Gastrocnemius medialis (tissue), 4 donors: ENCODE data around the gene STRADA. TPM values are rescaled to one million over a fixed set of nuclear protein-coding genes. Genes with fewer than 3 reads are reported as not detected.

Source experiments
- ATAC-seq, 2 donors: fragments of 150-250 bp; one replicate each; pipeline ENCODE4 v1.9.1; 2016
- DNase-seq, 2 donors: peaks; one replicate each; pipeline ENCODE4 v3.0.0-alpha.2; 2019
- H3K27ac ChIP-seq, 4 donors: fragments of 200-600 bp; sonication (generic); 1 replicate in 1 of 4; 2 replicates in 3 of 4; pipeline ENCODE4 v1.5.1; 2016 to 2018; ENCODE audit warnings: mild to moderate bottlenecking in 2 of 4, moderate library complexity in 1 of 4
- H3K27me3 ChIP-seq, 3 donors: fragments of 200-600 bp; sonication (generic) in 2 of 3; 1 replicate in 1 of 3; 2 replicates in 2 of 3; pipeline versions ENCODE4 v1.5.1 to v1.6.0; 2016 to 2019; ENCODE audit warnings: mild to moderate bottlenecking in 1 of 3, moderate library complexity in 1 of 3
- H3K36me3 ChIP-seq, 2 donors: fragments of 200-600 bp; sonication (generic) in 1 of 2; one replicate each; pipeline ENCODE4 v1.5.1; 2017 to 2018
- H3K4me1 ChIP-seq, 2 donors: fragments of 200-600 bp; sonication (generic) in 1 of 2; one replicate each; pipeline ENCODE4 v1.5.1; 2016 to 2017; ENCODE audit warnings: mild to moderate bottlenecking in 2 of 2
- H3K4me3 ChIP-seq, 4 donors: fragments of 200-600 bp; sonication (generic) in 3 of 4; 1 replicate in 1 of 4; 2 replicates in 3 of 4; pipeline ENCODE4 v1.5.1; 2016 to 2019; ENCODE audit warnings: mild to moderate bottlenecking in 2 of 4
- H3K9me3 ChIP-seq, 3 donors: fragments of 200-600 bp; sonication (generic) in 2 of 3; 1 replicate in 1 of 3; 2 replicates in 2 of 3; pipeline ENCODE4 v1.5.1; 2016 to 2019
- POLR2A ChIP-seq, 2 donors: fragments of 450-650 bp; IDR thresholded peaks; one replicate each; pipeline ENCODE4 v1.6.1; 2017; ENCODE audit warnings: antibody characterized with exemption in 2 of 2, mild to moderate bottlenecking in 2 of 2, moderate library complexity in 2 of 2
- in situ Hi-C, 4 donors: fragments of 200-750 bp; cut with MboI; loops; one replicate each; pipeline versions ENCODE4 v1.15.0 to v1.8.0; 2017; ENCODE audit warnings: low sequenced_read_pairs in 4 of 4
- intact Hi-C: fragments of 100-400 bp; cut with DNase I; formaldehyde crosslinking; loops from one replicate; pipeline ENCODE4 v1.15.1; 2023; ENCODE audit warnings: low total_unique reads
- total RNA-seq, 4 donors: library from RNA; depleted of rRNA; stranded (reverse); fragments of >200 nt; gene quantifications; one replicate each; pipeline versions ENCODE4 v1.1.0 to v1.2.3, GENCODE V29; 2016
- TF ChIP-seq, protein P1 (sequence below), 5 experiments: fragments of 450-650 bp in 3 of 5; fragments of 200-600 bp in 2 of 5; sonication (generic) in 2 of 5; IDR thresholded peaks in 4 of 5; conservative IDR thresholded peaks in 1 of 5; 1 replicate in 4 of 5; 2 replicates in 1 of 5; pipeline ENCODE4 v1.5.1; 2016 to 2019; ENCODE audit warnings: antibody characterized with exemption in 5 of 5, mild to moderate bottlenecking in 3 of 5, moderate library complexity in 3 of 5

STRADA gene
- total RNA-seq, 4 donors from 2014 or later = 7.5 to 15.0 (median 8.6) TPM

DNA sequence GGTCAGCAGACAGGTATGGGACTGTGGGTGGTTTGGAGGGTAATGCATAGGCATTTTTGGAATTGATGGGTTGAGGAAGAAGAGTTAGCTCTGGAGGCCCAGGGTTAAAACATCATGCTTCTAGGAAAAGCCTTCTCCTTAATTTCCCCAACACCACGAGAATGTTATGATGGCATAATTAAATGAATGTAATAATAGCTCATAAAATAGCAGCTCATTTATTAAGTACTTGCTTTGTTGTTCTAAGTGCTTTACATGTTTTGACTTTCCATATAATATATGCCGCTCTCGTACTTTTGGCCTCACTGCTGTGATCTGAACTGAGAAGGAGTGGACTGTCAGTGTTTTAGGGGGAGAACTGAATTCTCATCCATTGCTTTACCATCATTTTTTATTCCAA is 56.0 kb downstream of the STRADA start:
- H3K27me3 ChIP-seq = no peaks in the 10 kb centered on the region
- H3K27ac ChIP-seq = no peak overlapping the region
- DNase-seq (no peak), ATAC-seq (no peak)
- in situ Hi-C loops (no loop called here), intact Hi-C loops (no loop called here)
- H3K9me3 ChIP-seq = no peaks in the 10 kb centered on the region
- H3K36me3 ChIP-seq = peaks cover 5 to 83% of the 10 kb centered on the region in 2 donors
- no peaks in the 10 kb centered on the region for H3K4me1 ChIP-seq
- H3K4me3 ChIP-seq = no peak overlapping the region
- TF ChIP-seq POLR2A (IDR thresholded peaks at IDR 0.05) = no peak
- TF ChIP-seq, protein P1, sequence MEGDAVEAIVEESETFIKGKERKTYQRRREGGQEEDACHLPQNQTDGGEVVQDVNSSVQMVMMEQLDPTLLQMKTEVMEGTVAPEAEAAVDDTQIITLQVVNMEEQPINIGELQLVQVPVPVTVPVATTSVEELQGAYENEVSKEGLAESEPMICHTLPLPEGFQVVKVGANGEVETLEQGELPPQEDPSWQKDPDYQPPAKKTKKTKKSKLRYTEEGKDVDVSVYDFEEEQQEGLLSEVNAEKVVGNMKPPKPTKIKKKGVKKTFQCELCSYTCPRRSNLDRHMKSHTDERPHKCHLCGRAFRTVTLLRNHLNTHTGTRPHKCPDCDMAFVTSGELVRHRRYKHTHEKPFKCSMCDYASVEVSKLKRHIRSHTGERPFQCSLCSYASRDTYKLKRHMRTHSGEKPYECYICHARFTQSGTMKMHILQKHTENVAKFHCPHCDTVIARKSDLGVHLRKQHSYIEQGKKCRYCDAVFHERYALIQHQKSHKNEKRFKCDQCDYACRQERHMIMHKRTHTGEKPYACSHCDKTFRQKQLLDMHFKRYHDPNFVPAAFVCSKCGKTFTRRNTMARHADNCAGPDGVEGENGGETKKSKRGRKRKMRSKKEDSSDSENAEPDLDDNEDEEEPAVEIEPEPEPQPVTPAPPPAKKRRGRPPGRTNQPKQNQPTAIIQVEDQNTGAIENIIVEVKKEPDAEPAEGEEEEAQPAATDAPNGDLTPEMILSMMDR (IDR thresholded peaks at IDR 0.05 in 4 of 5, conservative IDR thresholded peaks at IDR 0.05 in 1 of 5) = no peak

DNA sequence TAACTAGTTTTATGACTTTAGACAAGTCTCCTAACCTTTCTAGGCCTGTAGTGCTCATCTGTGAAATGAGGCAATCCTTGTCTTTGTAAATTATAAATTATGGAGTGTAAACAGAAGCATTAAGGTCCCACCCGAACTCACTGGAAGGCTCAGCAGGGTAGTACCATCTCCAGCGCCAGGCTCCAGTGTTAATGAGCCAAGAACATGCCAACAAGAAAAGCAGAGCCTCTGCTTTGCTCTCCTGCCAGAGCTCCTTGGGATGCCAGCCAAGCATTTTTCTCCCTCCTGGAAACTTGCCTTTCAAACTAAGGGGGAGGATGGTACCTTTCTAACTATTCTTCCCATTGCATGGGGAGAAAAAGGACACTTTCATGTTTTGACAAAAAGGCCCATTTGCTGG is 56.6 kb downstream of the STRADA start:
- H3K36me3 ChIP-seq = peaks cover 5 to 78% of the 10 kb centered on the region in 2 donors
- H3K27me3 ChIP-seq = no peaks in the 10 kb centered on the region
- ATAC-seq = no peak
- DNase-seq = no peak
- intact Hi-C loops (no loop called here), in situ Hi-C loops (no loop called here)
- H3K4me3 ChIP-seq = no peak overlapping the region
- TF ChIP-seq, protein P1 (IDR thresholded peaks at IDR 0.05 in 4 of 5, conservative IDR thresholded peaks at IDR 0.05 in 1 of 5) = no peak
- no peak for TF ChIP-seq POLR2A (IDR thresholded peaks at IDR 0.05)
- H3K4me1 ChIP-seq = no peaks in the 10 kb centered on the region
- no peak overlapping the region for H3K27ac ChIP-seq
- no peaks in the 10 kb centered on the region for H3K9me3 ChIP-seq

DNA sequence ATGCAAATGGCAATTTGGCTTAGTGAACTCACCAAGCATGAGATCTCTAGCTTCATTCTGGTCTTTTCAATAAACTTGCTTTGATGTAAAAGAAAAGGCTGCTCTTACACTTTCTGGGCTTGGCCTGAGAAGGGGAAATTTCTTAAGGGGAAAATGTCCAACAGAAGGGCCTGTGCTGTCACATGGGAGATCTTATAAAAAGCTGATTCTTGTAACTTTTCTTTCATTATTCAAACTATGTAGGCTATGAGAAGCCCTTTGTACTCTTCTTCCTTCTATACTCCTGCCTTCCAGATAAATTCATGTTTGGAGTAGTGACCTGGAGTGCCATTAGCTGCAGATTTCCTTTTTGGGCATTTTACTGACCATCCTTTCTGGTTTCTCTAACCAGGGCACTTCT is 58.6 kb downstream of the STRADA start:
- in situ Hi-C loops = no loop called here
- Histone ChIP-seq H3K27me3 (no peaks in the 10 kb centered on the region), H3K9me3 (no peaks in the 10 kb centered on the region), H3K4me1 (no peaks in the 10 kb centered on the region), H3K27ac (no peak overlapping the region), H3K4me3 (no peak overlapping the region), H3K36me3 (peaks cover 5 to 57% of the 10 kb centered on the region in 2 donors)
- DNase-seq = no peak
- ATAC-seq = no peak
- intact Hi-C loops = no loop called here
- no peak for TF ChIP-seq POLR2A (IDR thresholded peaks at IDR 0.05)
- TF ChIP-seq, protein P1 (IDR thresholded peaks at IDR 0.05 in 4 of 5, conservative IDR thresholded peaks at IDR 0.05 in 1 of 5) = no peak

DNA sequence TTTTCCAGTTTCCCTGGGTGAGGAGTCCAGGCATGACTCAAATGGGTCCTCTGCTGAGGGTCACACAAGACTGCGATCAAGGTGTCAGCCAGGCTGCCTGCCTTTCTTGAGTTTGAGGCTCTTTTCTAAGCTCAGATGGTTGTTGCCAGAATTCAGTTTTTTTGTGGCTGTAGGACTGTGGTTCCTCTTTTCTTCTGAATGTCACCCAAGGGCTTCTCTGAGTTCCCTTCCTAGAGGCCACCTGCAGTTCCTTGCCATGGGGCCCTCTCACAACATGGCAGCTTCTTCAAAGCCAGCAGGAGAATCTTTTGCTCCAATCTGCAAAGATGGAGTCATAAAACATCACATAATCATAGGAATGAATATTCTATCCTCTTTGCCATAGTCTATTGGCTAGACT is 59.2 kb downstream of the STRADA start:
- TF ChIP-seq POLR2A (IDR thresholded peaks at IDR 0.05) = no peak
- TF ChIP-seq, protein P1 (IDR thresholded peaks at IDR 0.05 in 4 of 5, conservative IDR thresholded peaks at IDR 0.05 in 1 of 5) = no peak
- Histone ChIP-seq H3K4me1 (no peaks in the 10 kb centered on the region), H3K27ac (no peak overlapping the region), H3K9me3 (no peaks in the 10 kb centered on the region), H3K36me3 (peaks cover 5 to 52% of the 10 kb centered on the region in 2 donors), H3K4me3 (no peak overlapping the region), H3K27me3 (no peaks in the 10 kb centered on the region)
- intact Hi-C loops = no loop called here
- no peak for DNase-seq
- in situ Hi-C loops = no loop called here
- ATAC-seq = no peak

DNA sequence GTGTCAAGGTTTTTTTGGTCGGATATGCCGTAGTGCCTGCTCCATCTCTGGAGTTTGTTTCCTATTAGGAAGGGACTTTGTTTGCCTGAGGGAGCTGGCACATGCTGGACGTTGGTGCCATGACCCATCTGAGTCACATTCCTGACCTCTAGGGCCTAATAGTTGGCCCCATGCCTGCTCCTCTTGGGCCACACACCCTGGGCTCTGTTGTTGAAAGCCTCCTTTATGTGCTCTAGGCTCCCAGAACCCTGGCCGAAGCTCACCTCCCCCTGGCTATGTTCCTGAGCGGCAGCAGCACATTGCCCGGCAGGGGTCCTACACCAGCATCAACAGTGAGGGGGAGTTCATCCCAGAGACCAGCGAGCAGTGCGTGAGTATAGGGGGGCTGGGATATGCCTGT is 60.1 kb downstream of the STRADA start:
- in situ Hi-C loops = no loop called here
- H3K4me1 ChIP-seq = peaks cover 0 to 9% of the 10 kb centered on the region in 2 donors
- DNase-seq = no peak

More for the DNA sequence above, 60.1 kb downstream of the STRADA start:
- ATAC-seq = no peak
- H3K27ac ChIP-seq = no peak overlapping the region
- no peaks in the 10 kb centered on the region for H3K9me3 ChIP-seq
- H3K27me3 ChIP-seq = no peaks in the 10 kb centered on the region
- no peak overlapping the region for H3K4me3 ChIP-seq
- H3K36me3 ChIP-seq = peaks cover 5 to 49% of the 10 kb centered on the region in 2 donors
- intact Hi-C loops = no loop called here
- no peak for TF ChIP-seq POLR2A (IDR thresholded peaks at IDR 0.05)
- TF ChIP-seq, protein P1 (IDR thresholded peaks at IDR 0.05 in 4 of 5, conservative IDR thresholded peaks at IDR 0.05 in 1 of 5) = no peak
